ENCODE measurements around the gene WDR17.

The WDR17 gene

DNA sequence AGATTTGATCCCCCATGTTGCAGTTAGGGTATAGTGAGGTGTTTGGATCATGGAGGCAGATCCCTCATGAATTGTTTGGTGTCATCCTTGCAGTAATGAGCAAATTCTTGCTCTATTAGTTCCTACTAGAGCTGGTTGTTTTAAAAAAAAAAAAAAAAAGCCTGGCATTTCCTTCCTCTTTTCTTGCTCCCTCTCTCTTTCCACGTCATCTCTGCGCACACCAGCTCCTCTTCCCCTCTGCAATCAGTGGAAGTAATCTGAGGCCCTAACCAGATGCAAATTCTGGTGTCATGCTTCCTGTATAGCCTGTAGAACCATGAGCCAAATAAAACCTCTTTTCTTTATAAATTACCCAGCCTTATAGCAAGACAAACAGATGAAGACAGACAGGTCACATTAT is 24.5 kb downstream of the WDR17 start:
- DNase-seq (ENCODE audit: low spot score), result peak; percentile 51

DNA sequence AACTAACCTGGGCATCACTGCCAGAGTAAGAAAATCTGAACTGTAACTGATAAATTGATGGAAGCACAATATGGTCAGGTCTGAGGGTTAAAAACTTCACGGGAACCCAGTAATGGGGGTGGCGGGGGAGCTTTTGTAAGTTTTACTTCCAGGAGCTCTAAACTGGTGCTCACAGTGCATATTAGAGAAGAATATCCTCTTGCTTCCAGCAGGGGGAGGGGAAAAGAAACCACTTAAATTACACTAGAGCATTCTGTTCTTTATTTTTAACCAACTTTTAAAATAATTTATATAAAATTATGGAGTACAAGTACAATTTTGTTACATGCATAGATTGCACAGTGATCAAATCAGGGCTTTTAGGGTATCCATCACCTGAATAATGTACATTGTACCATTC is 33.7 kb downstream of the WDR17 start:
- DNase-seq (ENCODE audit: low spot score), result peak; percentile 8

DNA sequence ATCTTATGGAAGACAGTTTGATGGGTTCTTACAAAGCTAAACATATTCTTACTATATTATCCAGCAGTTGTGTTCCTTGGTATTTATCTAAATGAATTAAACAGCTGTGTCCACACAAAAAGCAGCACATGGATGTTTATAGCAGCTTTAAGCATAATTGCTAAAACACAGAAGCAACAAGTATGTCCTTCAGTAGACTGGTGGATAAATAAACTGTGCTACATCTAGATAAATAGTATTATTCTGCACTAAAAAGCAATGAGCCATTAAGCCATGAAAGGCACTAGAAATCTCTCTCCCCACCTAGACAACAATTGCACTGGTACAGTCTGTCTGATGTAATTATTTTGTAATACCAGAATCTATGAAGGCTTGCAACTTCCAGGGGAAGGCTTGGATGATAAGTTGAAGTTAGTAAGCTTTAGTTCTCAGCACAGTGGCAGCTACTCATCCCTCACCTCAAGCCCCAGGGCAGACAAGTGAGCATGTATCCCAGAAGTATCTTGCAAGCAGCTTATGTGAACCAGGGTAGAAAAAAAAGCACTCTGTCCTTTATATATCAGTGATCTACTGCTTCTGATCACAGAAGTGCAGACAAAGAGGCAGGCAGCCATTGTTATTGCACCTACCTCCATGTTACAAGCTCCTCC is 36.9 kb downstream of the WDR17 start:
- no peak for DNase-seq (ENCODE audit: low spot score)

DNA sequence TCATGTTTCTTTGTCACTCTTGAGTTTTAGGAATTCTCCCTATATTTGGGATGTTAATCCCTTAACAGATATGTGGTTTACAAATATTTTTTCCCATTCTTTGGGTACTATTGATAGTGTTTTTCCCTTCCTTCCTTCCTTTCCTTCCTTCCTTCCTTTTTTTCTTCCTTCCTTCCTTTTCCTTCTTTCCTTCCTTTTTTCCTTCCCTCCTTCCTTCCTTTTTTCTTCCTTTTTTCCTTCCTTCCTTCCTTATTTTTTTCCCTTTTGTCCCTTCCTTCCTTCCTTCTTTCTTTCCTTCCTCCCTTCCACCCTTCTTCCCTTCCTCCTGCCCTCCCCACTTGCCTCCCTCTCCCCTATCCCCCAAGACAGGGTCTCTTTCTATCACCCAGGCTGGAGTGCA is 42.1 kb downstream of the WDR17 start:
- no peak for DNase-seq (ENCODE audit: low spot score)

DNA sequence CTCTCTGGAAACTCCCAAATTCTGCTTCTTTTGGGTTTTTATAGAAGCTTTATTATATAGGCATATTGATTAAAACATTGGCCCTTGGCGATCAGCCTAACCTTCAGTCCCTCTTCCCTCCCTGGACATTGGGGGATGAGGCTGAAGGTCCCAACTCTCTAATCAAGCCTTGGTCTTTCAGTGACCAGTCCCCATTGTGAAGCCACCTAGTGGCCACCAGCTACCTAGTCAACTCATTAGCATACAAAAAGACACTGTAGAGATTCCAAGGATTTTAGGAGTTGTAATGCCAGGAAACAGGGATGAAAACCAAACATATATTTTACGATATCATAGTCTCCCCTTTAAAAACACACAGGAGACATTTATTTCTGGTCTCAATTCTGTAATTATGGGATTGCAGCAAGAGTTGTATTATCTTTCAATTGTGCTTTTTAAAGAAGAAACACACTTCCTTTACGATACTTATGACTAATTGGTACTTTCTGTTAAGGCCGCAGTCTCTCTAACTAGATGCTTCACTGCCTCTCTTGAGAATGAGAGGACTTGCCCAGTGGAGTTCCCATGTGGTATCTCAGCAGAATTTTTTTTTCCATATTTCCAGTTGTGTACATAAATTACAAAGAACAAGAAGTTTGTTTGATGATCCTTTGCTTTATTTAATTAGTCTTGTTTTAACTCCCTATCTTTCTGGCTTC is 58.2 kb downstream of the WDR17 start:
- DNase-seq (ENCODE audit: low spot score), result peak; percentile 28

DNA sequence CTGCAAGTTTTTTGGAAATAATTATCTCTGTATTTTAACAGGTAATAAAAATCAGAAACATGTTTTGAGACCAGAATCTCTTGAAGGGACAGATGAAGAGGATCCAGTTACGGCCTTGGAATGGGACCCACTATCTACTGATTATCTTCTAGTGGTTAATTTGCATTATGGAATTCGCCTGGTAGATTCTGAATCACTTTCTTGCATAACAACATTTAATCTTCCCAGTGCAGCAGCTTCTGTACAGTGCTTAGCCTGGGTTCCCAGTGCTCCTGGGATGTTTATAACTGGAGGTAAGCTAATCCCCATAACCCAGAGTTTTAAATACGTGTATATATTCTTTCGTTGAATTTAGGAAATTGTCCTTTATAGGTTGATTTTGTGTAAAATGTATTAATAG is 59.4 kb downstream of the WDR17 start:
- DNase-seq (ENCODE audit: low spot score), result no peak

DNA sequence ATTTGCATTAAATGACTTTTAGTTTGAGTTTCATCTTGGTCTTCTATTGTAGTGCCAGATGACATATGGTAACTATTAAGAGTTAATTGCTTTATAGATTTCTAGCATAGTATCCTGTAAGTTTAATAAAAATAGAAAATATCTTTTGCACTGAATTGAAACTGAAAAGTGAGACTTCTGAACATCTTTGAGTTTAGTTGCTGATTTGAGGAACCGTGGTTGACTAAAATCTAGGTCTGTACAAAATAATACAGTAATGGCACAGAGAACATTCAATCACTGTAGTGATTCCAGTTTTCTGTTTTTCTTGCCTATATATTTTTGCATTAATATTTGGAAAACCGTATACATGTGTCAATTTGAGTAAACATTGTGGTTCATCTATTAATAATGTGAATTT is 69.0 kb downstream of the WDR17 start:
- no peak for DNase-seq (ENCODE audit: low spot score)

DNA sequence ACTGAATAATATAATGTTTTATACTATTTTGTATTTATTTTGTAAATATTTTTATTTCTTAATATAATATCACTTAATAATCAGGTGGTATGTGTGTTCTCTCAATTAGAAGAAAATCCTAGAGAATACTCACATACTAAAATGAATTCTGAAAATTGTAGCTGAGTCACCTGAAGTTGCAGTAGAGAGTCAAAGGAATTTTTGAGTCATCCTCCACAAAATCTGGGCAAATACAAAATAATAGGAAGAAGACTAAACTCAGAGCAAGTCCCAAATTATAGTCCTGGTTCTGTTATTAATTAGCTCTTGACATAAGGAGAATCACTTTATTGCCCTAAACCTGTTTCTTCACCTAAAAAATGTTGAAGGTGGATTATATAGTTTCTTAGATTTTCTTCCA is 72.0 kb downstream of the WDR17 start:
- DNase-seq (ENCODE audit: low spot score), result no peak

DNA sequence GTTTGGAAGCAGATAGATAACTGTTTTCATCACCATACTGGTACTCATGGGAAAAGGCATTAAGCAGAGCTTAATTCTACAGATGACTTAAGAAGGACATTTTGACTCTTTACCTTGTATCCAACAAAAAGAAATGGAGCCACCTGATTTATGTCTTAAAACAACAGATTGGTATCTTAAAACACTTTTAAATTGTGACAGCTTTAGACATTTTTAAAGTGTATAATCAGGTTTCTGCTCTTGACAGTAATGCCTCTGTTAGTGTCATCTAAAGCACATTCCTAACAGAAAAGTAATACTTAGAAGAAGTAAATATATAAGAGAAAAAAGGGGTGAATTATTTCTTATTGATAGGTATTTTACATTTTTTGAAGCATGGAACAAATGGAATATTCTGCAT is 73.9 kb downstream of the WDR17 start:
- DNase-seq (ENCODE audit: low spot score), result no peak

DNA sequence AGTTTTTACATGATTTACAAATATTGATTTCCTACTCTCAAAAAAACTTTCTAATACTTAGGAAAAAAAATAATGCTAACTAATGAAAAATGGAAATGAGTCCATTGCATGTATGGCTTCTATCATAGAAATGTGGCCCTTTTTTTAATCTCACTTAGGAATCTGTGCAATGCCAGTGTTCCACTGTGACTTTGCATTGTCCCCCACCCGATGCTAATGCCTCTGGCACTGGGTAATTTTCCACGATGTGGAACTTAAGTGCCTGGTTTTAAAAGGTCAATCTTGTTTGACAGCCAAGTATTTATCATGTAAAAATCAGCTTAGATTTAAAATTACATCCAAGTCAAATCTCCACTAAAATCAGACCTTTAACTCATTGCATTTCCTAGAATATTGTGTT is 76.6 kb downstream of the WDR17 start:
- no peak for DNase-seq (ENCODE audit: low spot score)

DNA sequence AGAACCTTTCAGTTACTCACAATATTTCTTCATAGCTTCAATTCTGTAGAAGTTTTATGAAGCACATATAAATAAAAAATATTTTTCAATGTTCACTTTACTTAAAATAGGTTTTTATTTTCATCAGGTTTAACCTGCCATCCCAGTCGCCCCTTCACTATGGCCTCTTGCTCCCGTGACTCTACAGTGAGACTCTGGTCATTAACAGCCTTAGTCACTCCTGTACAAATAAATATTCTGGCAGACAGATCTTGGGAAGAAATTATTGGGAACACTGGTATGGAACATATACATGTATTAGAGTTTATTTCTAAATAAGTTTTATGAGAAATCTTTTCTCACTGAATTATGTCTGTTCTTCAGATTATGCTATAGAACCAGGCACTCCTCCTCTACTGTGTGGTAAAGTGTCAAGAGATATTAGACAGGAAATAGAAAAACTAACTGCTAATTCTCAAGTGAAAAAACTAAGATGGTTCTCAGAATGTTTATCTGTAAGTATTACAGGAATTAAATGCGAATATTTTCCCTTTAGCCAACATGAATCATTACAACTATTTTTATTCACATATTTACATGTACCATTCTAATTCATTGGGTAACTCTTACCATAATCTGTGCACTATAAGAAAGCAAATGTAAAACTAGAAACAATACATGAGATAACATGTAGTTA is 84.2 kb downstream of the WDR17 start:
- DNase-seq (ENCODE audit: low spot score), result no peak

DNA sequence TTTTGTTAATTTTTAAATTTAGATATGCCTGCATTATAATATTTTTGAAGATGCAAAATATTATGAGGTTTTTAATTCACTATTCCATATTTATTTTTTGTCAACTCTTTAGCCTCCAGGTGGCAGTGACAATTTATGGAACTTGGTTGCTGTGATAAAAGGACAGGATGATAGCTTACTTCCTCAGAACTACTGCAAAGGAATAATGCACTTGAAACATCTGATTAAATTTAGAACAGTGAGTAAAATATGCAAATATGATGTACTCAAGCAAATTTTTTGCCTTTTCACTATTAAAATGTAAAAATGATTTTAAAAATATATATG is 84.7 kb downstream of the WDR17 start:
- peak; percentile 38 for DNase-seq (ENCODE audit: low spot score)

DNA sequence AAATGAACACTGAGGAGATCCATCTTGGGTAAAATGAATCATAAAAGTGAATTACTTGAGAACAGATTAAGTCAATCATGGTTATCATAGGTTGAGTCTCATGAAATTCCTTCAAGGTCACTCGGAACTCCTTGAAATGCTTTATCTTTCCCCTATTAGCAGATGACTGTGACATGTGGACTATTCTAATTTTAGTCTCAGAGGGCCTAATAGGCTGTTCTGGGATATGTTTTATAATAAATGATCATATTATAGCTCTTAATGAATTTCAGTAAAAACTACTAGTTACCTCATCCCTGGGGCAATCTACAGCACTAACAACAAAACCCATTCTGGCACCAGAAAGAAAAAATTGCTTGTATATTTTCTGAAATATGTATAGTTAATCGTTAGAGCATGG is 85.1 kb downstream of the WDR17 start:
- no peak for DNase-seq (ENCODE audit: low spot score)

DNA sequence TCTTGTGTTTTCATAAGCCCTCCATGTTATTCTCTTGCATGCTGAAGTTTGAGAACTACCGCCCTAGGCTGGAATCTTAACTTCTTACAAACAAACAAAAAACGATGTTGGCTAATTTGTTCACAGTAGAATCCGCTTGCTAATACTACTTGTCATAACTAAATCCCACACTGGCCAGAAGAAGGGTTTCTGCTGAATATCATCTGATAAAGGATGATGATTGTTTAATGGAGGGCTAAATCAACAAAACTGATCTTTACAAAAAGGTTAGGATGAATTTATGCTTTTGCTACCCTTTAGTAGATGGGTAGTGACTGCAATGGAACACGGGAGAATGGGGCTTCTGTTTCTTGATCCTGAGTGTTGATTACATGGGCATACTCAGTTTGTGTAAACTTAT is 87.5 kb downstream of the WDR17 start:
- DNase-seq (ENCODE audit: low spot score), result no peak

DNA sequence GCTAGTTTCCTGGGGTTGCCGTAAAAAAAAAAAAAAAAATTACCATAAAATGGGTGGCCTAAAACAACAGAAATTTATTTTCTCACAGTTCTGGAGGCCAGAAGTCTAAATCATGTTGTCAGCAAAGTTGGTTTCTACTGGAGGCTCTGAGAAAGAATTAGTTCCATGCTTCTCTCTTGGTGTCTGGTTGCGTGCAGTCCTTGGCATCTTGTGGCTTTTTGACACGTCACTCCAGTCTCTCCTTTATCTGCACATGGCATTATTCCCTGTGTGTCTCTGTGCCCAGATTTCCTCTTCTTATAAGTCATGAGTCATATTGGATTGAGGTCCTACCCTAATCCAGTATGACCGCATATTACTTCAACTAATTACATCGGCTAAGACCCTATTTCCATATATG is 91.0 kb downstream of the WDR17 start:
- no peak for DNase-seq (ENCODE audit: low spot score)

DNA sequence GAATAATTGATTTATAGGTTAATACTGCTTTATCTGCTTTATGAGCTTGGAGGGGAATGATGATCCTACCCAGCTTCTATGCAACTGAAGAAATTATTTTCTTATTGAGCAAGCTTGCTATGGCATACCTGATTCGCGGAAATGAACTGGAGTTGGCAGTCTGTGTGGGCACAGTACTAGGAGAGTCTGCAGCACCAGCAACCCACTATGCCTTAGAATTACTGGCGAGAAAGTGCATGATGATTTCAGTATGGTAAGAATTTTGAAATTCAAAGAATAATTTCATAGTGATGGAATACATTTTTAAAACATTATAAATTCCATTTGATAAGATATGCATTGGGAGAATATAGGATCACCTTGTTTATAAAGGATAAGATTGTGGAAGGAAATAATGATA is 97.4 kb downstream of the WDR17 start:
- no peak for DNase-seq (ENCODE audit: low spot score)

DNA sequence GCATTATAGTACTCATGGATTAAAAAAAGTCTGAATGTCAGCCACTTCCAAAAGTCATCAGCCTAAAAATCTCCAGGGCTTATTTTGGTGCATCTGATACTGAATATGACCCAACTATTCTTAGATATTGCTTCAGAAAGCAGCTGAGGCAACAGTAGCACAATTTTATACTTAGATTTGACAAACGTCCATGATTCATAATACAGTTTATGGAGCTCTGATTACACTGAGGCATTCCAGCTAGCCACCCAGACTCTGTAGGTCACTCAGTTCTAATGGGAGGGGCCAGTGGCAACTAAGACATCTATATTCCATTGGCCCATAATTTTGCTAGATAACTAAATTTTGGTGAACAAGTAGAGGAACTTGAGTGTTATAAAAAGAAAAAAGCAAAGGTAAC is 119.4 kb downstream of the WDR17 start:
- DNase-seq (ENCODE audit: low spot score), result no peak

DNA sequence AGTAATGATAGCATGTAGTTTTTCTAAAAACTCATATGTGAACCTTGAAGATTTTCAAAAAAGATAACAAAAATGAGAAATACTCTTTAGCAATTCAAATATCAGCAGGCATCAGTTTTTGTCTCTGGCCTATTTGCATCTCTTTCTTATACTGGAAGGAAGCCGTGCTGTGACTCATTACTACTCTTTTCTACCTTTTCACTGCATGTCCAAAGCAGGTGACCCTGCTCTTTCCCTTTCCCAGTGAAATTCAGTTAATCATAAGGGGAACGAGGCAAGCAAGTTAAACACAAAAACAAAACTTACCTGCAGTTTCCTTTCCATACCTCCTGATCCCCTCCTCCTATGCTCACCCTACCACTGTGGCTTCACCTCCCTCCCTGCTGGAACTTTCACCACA is 120.4 kb downstream of the WDR17 start:
- DNase-seq (ENCODE audit: low spot score), result no peak

DNA sequence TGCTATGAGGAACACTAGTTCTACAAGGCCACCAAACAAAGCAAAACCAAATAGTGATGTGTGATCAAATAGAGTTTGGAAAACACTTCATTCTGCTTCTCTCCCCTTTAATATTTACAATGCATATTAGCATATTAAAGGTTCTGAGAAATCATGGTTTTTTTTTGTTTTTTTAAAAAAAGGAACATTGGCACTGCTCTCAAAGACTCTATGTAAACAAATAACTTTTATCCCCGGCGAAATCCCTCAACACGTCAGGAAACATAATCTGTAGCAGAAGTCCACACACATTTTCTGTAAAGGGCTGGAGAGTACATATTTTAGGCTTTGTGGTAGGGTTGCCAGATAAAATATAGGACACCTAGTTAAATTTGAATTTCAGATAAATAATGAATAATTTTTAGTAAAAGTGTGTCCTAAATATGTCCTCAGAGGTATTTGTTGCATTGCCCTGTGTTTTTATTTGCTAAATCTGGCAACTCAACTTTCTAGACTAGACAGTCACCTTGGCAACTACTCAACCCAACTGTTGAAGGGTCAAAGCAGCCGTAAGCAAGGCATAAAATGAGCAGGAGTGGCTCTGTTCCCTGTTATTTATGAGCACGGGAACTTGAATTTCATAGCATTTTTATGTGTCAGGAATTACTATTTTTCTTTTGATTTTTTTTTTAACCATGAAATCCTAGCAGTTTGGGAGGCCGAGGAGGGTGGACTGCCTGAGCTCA is 121.2 kb downstream of the WDR17 start:
- no peak for DNase-seq (ENCODE audit: low spot score)

DNA sequence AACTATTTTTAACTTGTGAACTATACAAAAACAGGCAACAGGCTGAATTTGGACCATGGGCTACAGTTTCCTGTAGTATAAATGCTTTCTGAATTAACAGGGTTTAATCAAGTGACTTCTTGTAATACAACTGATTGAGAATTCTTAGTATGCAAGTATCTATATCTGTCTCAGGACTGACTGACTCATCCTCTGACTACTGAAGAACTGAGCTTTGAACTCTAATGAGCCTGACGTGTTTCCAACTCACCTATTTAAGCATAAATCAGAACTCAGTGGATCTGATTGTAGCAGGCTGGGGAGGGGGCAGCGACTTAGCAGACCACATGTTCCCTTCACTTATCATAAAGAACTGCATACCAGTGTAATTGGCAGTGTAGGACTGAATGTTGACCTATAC is 122.0 kb downstream of the WDR17 start:
- DNase-seq (ENCODE audit: low spot score), result no peak

DNA sequence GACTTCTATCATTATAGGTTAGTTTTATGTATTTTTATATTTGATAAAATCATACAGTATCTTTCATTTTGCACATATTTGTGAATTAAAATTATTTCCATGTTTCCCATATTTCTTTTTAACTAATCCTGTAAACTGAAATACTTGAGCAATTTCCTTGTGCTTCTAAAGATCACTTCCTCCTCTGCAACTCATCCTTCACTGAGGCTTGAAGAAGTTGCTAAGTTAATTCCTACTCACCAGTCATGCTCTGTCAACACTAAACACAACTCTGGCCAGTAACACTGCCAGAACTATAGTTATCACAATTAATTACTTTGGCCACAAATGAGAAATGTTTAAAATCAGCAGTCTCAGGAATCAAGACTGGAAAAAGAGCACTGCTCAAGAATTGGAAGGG is 123.0 kb downstream of the WDR17 start:
- DNase-seq (ENCODE audit: low spot score), result no peak

DNA sequence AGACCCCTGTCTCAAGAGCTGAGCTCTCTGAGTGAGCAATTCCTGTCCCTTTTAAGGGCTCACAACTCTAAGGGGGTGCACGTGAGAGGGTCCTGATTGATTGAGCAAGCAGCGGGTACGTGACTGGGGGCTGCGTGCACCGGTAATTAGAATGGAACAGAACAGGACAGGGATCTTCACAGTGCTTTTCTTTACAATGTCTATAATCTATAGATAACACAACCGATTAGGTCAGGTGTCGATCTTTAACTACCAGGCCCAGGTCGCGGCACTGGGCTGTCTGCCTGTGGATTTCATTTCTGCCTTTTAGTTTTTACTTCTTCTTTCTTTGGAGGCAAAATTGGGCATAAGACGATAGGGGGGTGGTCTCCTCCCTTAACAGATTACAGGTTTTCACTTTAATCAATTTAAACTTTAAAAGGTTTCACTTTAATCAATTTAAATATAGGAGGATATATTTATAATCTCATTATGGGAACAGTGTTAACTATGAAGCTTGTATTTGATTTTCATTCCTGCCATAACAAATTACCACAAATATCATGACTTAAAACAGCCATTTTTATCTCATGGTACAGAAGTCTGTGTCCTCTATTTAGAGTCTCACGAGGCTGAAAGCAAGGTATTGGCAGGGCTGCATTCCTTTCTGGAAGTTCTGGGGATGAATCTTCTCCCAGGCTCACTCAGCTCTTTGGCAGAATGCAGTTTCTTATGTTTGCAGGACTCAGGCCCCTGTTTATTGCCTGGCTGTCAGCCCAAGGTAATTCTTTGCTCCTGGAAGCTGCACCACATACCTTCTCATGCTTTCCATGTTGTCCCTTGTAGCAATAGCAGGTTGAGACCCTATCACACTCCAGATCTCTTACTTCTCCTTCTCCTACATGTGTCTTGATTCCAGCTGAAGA is 124.5 kb downstream of the WDR17 start:
- DNase-seq (ENCODE audit: low spot score), result no peak

Measured in NAMALWA (cell line).